H1 (cell line): ENCODE results near the gene UVRAG. TPM values are rescaled to one million over a fixed set of nuclear protein-coding genes. Genes with fewer than 3 reads are reported as not detected.

Source experiments
- CTCF ChIA-PET: fragments of 300-600 bp; sonication (Branson Sonifier 250); formaldehyde crosslinking; loops from one replicate; lab custom pipeline; 2021; ENCODE audit not compliant: partially characterized antibody; lab: Charles Lee
- POLR2A ChIA-PET: fragments of 300-600 bp; sonication (Branson Sonifier 250); formaldehyde crosslinking; loops from one replicate; lab custom pipeline; 2021; ENCODE audit warnings: inconsistent platforms; ENCODE audit not compliant: partially characterized antibody; lab: Charles Lee
- DNase-seq, 2 experiments: peaks; one replicate each; pipeline versions ENCODE4 v3.0.0 to v3.0.0-alpha.2; 2010 to 2022; ENCODE audit warnings: low spot score in 2 of 2, low read depth in 1 of 2, mixed read lengths in 1 of 2
- FAIRE-seq: peaks from 2 replicates; lab custom pipeline; 2011; peaks lifted over from hg19 to GRCh38; lab: Jason Lieb, UNC
- H2AFZ ChIP-seq: 2 replicates; pipeline ENCODE4 v1.8.1; 2012; ENCODE audit warnings: low read length, inconsistent platforms
- H2AK5ac ChIP-seq: 2 replicates; pipeline ENCODE4 v1.6.1; 2013; ENCODE audit warnings: low read depth, low read length
- H2BK120ac ChIP-seq: replicated peaks from 2 replicates; pipeline ENCODE3; 2013; ENCODE audit warnings: low read depth, low read length, inconsistent platforms
- H2BK12ac ChIP-seq: 2 replicates; pipeline ENCODE4 v1.6.1; 2013; ENCODE audit warnings: low read depth, low read length
- H2BK15ac ChIP-seq: 2 replicates; pipeline ENCODE4 v1.6.1; 2013; ENCODE audit warnings: low read length
- H2BK20ac ChIP-seq: 2 replicates; pipeline ENCODE4 v1.6.1; 2013; ENCODE audit warnings: low read length
- H2BK5ac ChIP-seq: 2 replicates; pipeline ENCODE4 v1.6.1; 2013; ENCODE audit warnings: low read depth, low read length
- H3K14ac ChIP-seq: 2 replicates; pipeline ENCODE4 v1.6.1; 2013; ENCODE audit warnings: inconsistent platforms; ENCODE audit not compliant: insufficient read length
- H3K18ac ChIP-seq: 2 replicates; pipeline ENCODE4 v1.6.1; 2013; ENCODE audit warnings: low read length; ENCODE audit errors: extremely low read depth
- H3K23ac ChIP-seq: 2 replicates; pipeline ENCODE4 v1.6.1; 2013; ENCODE audit warnings: inconsistent platforms; ENCODE audit not compliant: insufficient read length
- H3K23me2 ChIP-seq: 2 replicates; pipeline ENCODE4 v1.6.1; 2013; ENCODE audit warnings: low read depth, low read length
- H3K27ac ChIP-seq: 2 replicates; pipeline ENCODE4 v1.6.1; 2011; ENCODE audit warnings: low read depth, low read length, inconsistent platforms
- H3K27me3 ChIP-seq, 4 experiments: replicated peaks in 1 of 4; 1 replicate in 1 of 4; 2 replicates in 3 of 4; pipeline versions ENCODE4 v1.6.1 to v1.8.1; 2011 to 2013; ENCODE audit warnings: low read length in 3 of 4, mild to moderate bottlenecking in 3 of 4, inconsistent platforms in 2 of 4, mixed read lengths in 2 of 4, moderate library complexity in 1 of 4; ENCODE audit not compliant: control insufficient read depth in 3 of 4, insufficient read depth in 3 of 4; ENCODE audit errors: extremely low read depth in 1 of 4
- H3K36me3 ChIP-seq, 4 experiments: 2 replicates each; pipeline versions ENCODE4 v1.6.1 to v1.8.1; 2011 to 2013; ENCODE audit warnings: mild to moderate bottlenecking in 4 of 4, low read length in 3 of 4, moderate library complexity in 2 of 4, control low read depth in 1 of 4, inconsistent platforms in 1 of 4; ENCODE audit not compliant: insufficient read depth in 4 of 4, control insufficient read depth in 2 of 4
- H3K4ac ChIP-seq: replicated peaks from 2 replicates; pipeline ENCODE3; 2013; ENCODE audit warnings: low read length, low read depth, mixed read lengths, inconsistent platforms; ENCODE audit not compliant: insufficient read length
- H3K4me1 ChIP-seq, 4 experiments: replicated peaks in 1 of 4; 1 replicate in 1 of 4; 2 replicates in 3 of 4; pipeline versions ENCODE4 v1.6.1 to v1.8.1; 2011 to 2013; ENCODE audit warnings: low read length in 3 of 4, inconsistent platforms in 2 of 4, mixed read lengths in 1 of 4; ENCODE audit not compliant: insufficient read depth in 4 of 4, control insufficient read depth in 3 of 4
- H3K4me2 ChIP-seq, 2 experiments: 2 replicates each; pipeline versions ENCODE4 v1.6.1 to v1.8.1; 2011 to 2013; ENCODE audit warnings: low read depth in 2 of 2, low read length in 2 of 2, control low read depth in 1 of 2, inconsistent platforms in 1 of 2, mild to moderate bottlenecking in 1 of 2; ENCODE audit not compliant: insufficient read depth in 1 of 2
- H3K4me3 ChIP-seq, 4 experiments: fragments of 200-600, 300-600 bp in 1 of 4; sonication (generic), shearing (Covaris generic), sonication (Bioruptor Twin) in 1 of 4; 2 replicates each; pipeline versions ENCODE4 v1.5.1 to v1.8.1; 2011 to 2016; ENCODE audit warnings: low read length in 4 of 4, low read depth in 3 of 4, control low read depth in 2 of 4, inconsistent platforms in 2 of 4, mild to moderate bottlenecking in 2 of 4, mixed read lengths in 1 of 4, moderate library complexity in 1 of 4; ENCODE audit not compliant: insufficient read depth in 2 of 4; ENCODE audit errors: extremely low read depth in 1 of 4
- H3K56ac ChIP-seq: replicated peaks from 2 replicates; pipeline ENCODE3; 2013; ENCODE audit warnings: low read depth, mild to moderate bottlenecking, mixed read lengths, low read length, inconsistent platforms; ENCODE audit not compliant: insufficient read length
- H3K79me1 ChIP-seq: 2 replicates; pipeline ENCODE4 v1.6.1; 2013; ENCODE audit warnings: low read depth, low read length, control low read depth
- H3K79me2 ChIP-seq, 2 experiments: 2 replicates each; pipeline versions ENCODE4 v1.6.1 to v1.8.1; 2012 to 2013; ENCODE audit warnings: low read length in 2 of 2, mild to moderate bottlenecking in 2 of 2, inconsistent platforms in 1 of 2; ENCODE audit not compliant: insufficient read depth in 2 of 2, control insufficient read depth in 1 of 2
- H3K9ac ChIP-seq, 4 experiments: replicated peaks in 1 of 4; 1 replicate in 1 of 4; 2 replicates in 3 of 4; pipeline versions ENCODE4 v1.6.1 to v1.8.1; 2011 to 2013; ENCODE audit warnings: low read depth in 3 of 4, low read length in 3 of 4, control low read depth in 2 of 4, mild to moderate bottlenecking in 2 of 4, moderate library complexity in 2 of 4, inconsistent platforms in 1 of 4; ENCODE audit errors: extremely low read depth in 1 of 4
- H3K9me3 ChIP-seq, 2 experiments: 2 replicates each; pipeline versions ENCODE4 v1.6.1 to v1.8.1; 2012 to 2013; ENCODE audit warnings: mild to moderate bottlenecking in 2 of 2, moderate library complexity in 2 of 2, control low read depth in 1 of 2, inconsistent platforms in 1 of 2, low read depth in 1 of 2, low read length in 1 of 2, mixed read lengths in 1 of 2; ENCODE audit not compliant: insufficient read depth in 2 of 2
- H4K20me1 ChIP-seq, 2 experiments: replicated peaks in 1 of 2; 2 replicates each; pipeline versions ENCODE3 to v1.8.1; 2011 to 2013; ENCODE audit warnings: inconsistent platforms in 2 of 2, low read length in 2 of 2, mild to moderate bottlenecking in 1 of 2; ENCODE audit not compliant: insufficient read depth in 2 of 2, control insufficient read depth in 1 of 2
- H4K5ac ChIP-seq: 2 replicates; pipeline ENCODE4 v1.6.1; 2013; ENCODE audit warnings: low read length, low read depth, mixed read lengths, inconsistent platforms; ENCODE audit not compliant: insufficient read length
- H4K8ac ChIP-seq: 2 replicates; pipeline ENCODE4 v1.8.0; 2013; ENCODE audit warnings: mild to moderate bottlenecking, moderate library complexity, low read length, inconsistent platforms; ENCODE audit not compliant: insufficient read depth; ENCODE audit errors: extremely low read depth
- H4K91ac ChIP-seq: replicated peaks from 2 replicates; pipeline ENCODE3; 2013; ENCODE audit warnings: low read length, mixed read lengths, inconsistent platforms; ENCODE audit not compliant: insufficient read length
- ATF3 ChIP-seq: IDR thresholded peaks from 2 replicates; pipeline ENCODE4 v1.6.1; 2011; ENCODE audit warnings: low read depth, mild to moderate bottlenecking, low read length; ENCODE audit not compliant: insufficient read depth
- BRCA1 ChIP-seq: IDR thresholded peaks from 2 replicates; pipeline ENCODE4 v1.6.1; 2012; ENCODE audit warnings: low read depth, low read length, improper control_type of control experiment
- CHD2 ChIP-seq: IDR thresholded peaks from 2 replicates; pipeline ENCODE4 v1.6.1; 2012; ENCODE audit warnings: low read length, improper control_type of control experiment
- FOSL1 ChIP-seq: IDR thresholded peaks from 2 replicates; pipeline ENCODE4 v1.6.1; 2011; ENCODE audit warnings: mild to moderate bottlenecking, low read depth, low read length, moderate library complexity; ENCODE audit not compliant: insufficient read depth
- GTF2F1 ChIP-seq: IDR thresholded peaks from 2 replicates; pipeline ENCODE4 v1.6.1; 2012; ENCODE audit warnings: low read depth, low read length, improper control_type of control experiment, borderline replicate concordance
- HDAC6 ChIP-seq: IDR thresholded peaks from one replicate; pipeline ENCODE4 v1.7.1; 2012; ENCODE audit warnings: low read depth, mild to moderate bottlenecking, inconsistent platforms, low read length, moderate library complexity
- NANOG ChIP-seq: IDR thresholded peaks from 2 replicates; pipeline ENCODE4 v1.6.1; 2011; ENCODE audit warnings: low read length, low read depth, mild to moderate bottlenecking, inconsistent platforms; ENCODE audit not compliant: insufficient read depth, poor library complexity, severe bottlenecking
- SIRT6 ChIP-seq: IDR thresholded peaks from one replicate; pipeline ENCODE4 v1.7.1; 2012; ENCODE audit warnings: low read length, inconsistent platforms
- YY1 ChIP-seq: IDR thresholded peaks from 2 replicates; pipeline ENCODE4 v1.6.1; 2011; ENCODE audit warnings: low read depth, mild to moderate bottlenecking, low read length
- WGBS, 2 experiments: shearing (Covaris generic) in 1 of 2; methylation state at CpG; one replicate each; pipeline versions ENCODE4 v1.1.6 to v1.1.7; 2013 to 2015; ENCODE audit warnings: low lambda C conversion rate in 2 of 2, mixed read lengths in 2 of 2, inconsistent platforms in 1 of 2, low coverage in 1 of 2, missing lambda C conversion rate in 1 of 2; ENCODE audit not compliant: insufficient replicate concordance in 2 of 2, insufficient coverage in 1 of 2, insufficient read length in 1 of 2; ENCODE audit errors: extremely low coverage in 1 of 2, missing lambda C conversion rate in 1 of 2; 5-methylcytosine and 5-hydroxymethylcytosine counted together
- polyA plus RNA-seq, 7 experiments: library from polyadenylated mRNA; depleted of rRNA in 3 of 7; stranded (reverse) in 5 of 7; unstranded in 2 of 7; fragments of >200 nt in 5 of 7; fragments of 200-250 nt in 2 of 7; gene quantifications; 1 replicate in 5 of 7; 2 replicates in 1 of 7; 4 replicates in 1 of 7; pipeline versions ENCODE4 v1.2.1 to v1.2.3, GENCODE V29; 2011 to 2013; ENCODE audit warnings: missing spikeins in 2 of 7, mixed read lengths in 2 of 7
- total RNA-seq: library from RNA; stranded (reverse); fragmentation: NEBNext Ultra II Directional; extraction: Animal tissue kit (Norgen Biotek cat#: 25700); gene quantifications from 2 replicates; pipeline ENCODE4 v1.2.1, GENCODE V29; 2021

Gene UVRAG
- total and polyA plus RNA-seq, 2 of the 8 experiments (the other 6 are each of a cell fraction or from before 2014, with no cell fraction given): 5.5 to 14.7 TPM

GRCh38 chr11:76083563-76084451, 268.8 kb downstream of the UVRAG start:
- FAIRE-seq: no peak
- POLR2A ChIA-PET: interaction anchor here (0.6 kb wide), 1 partner anchor 11 kb away, joined by 3 read pairs; no protein-coding TSS in a partner anchor

More at GRCh38 chr11:76083563-76084451, 268.8 kb downstream of the UVRAG start:
- H3K18ac ChIP-seq: no peak overlapping the region
- H3K23me2 ChIP-seq: no peaks in the 10 kb centered on the region
- no peak overlapping the region for H2BK5ac ChIP-seq
- H3K4ac ChIP-seq: no peak overlapping the region
- TF ChIP-seq BRCA1 (no peak), ATF3 (no peak), YY1 (no peak), HDAC6 (no peak), NANOG (no peak), SIRT6 (no peak), GTF2F1 (no peak), FOSL1 (no peak), CHD2 (no peak)
- no peak overlapping the region for H3K4me3 ChIP-seq
- H3K27ac ChIP-seq: no peak overlapping the region
- DNase-seq: no peak
- no peak overlapping the region for H3K23ac ChIP-seq
- H2BK15ac ChIP-seq: no peak overlapping the region
- H2BK120ac ChIP-seq: no peak overlapping the region
- H2AK5ac ChIP-seq: no peak overlapping the region
- H3K79me1 ChIP-seq: no peaks in the 10 kb centered on the region
- peaks cover 0 to 8% (median 4%) of the 10 kb centered on the region in 4 experiments; a peak in 4 of 7 replicates for H3K4me1 ChIP-seq
- H3K56ac ChIP-seq: no peak overlapping the region
- 91% methylated on average over 7 of the region's 7 CpGs; no CpG with 5 or more reads in 1 of the 2 experiments for WGBS, 2 experiments
- CTCF ChIA-PET: interaction anchor here (0.5 to 1.2 kb wide), 2 partner anchors 25 to 255 kb away, joined by 3 read pairs; no protein-coding TSS in a partner anchor
- H3K14ac ChIP-seq: no peak overlapping the region
- H3K27me3 ChIP-seq: no peaks in the 10 kb centered on the region
- no peak overlapping the region for H4K91ac ChIP-seq
- no peak overlapping the region for H2BK20ac ChIP-seq
- no peak overlapping the region for H3K9ac ChIP-seq
- H4K5ac ChIP-seq: no peak overlapping the region
- H4K8ac ChIP-seq: no peak overlapping the region
- H4K20me1 ChIP-seq: no peaks in the 10 kb centered on the region
- H3K9me3 ChIP-seq: no peaks in the 10 kb centered on the region
- H3K79me2 ChIP-seq: no peaks in the 10 kb centered on the region
- no peak overlapping the region for H2BK12ac ChIP-seq
- no peaks in the 10 kb centered on the region for H3K36me3 ChIP-seq
- no peak overlapping the region for H3K4me2 ChIP-seq
- H2AFZ ChIP-seq: no peak overlapping the region
